ENCODE results near the gene GULP1. TPM values are rescaled to one million over a fixed set of nuclear protein-coding genes. Genes with fewer than 3 reads are reported as not detected.

GULP1 gene
- polyA plus RNA-seq, 1 donor from 2014 or later, result 10.2 TPM

- no peaks in the 10 kb centered on the region for H4K20me1 ChIP-seq (ENCODE audit: insufficient read depth)
- no peak for TF ChIP-seq EZH2 (IDR thresholded peaks at IDR 0.05; ENCODE audit: borderline replicate concordance, insufficient read depth, low read length, poor library complexity, severe bottlenecking)
- no peak for TF ChIP-seq MXI1 (conservative IDR thresholded peaks at IDR 0.05; ENCODE audit: poor library complexity, severe bottlenecking)
- TF ChIP-seq EP300 (conservative IDR thresholded peaks at IDR 0.05; ENCODE audit: poor library complexity, severe bottlenecking), result no peak
- TF ChIP-seq REST (IDR thresholded peaks at IDR 0.05; ENCODE audit: borderline replicate concordance), result no peak
- TF ChIP-seq POLR2AphosphoS5 (IDR thresholded peaks at IDR 0.05), result no peak
- TF ChIP-seq SMC3 (conservative IDR thresholded peaks at IDR 0.05; ENCODE audit: poor library complexity), result no peak
- TF ChIP-seq CTCF (IDR thresholded peaks at IDR 0.05; ENCODE audit: poor library complexity, severe bottlenecking), result no peak
- no peak for TF ChIP-seq TAF1 (IDR thresholded peaks at IDR 0.05; ENCODE audit: low read depth)
- no peak for TF ChIP-seq RAD21 (conservative IDR thresholded peaks at IDR 0.05)
- H3K27me3 ChIP-seq (ENCODE audit: insufficient read depth, low read depth, low read length), result no peaks in the 10 kb centered on the region
- H3K4me2 ChIP-seq (ENCODE audit: low read length), result no peak overlapping the region
- H2AFZ ChIP-seq (ENCODE audit: low read depth, low read length), result no peak overlapping the region
- no peaks in the 10 kb centered on the region for H3F3A ChIP-seq (ENCODE audit: insufficient read depth, low read length, poor library complexity, severe bottlenecking)
- H3K9ac ChIP-seq (ENCODE audit: low read length), result no peak overlapping the region
- H3K9me2 ChIP-seq (ENCODE audit: insufficient read depth, low read length), result no peaks in the 10 kb centered on the region
- no peaks in the 10 kb centered on the region for H3K9me3 ChIP-seq (ENCODE audit: low read length)
- no peaks in the 10 kb centered on the region for H3K79me2 ChIP-seq (replicated peaks; ENCODE audit: insufficient read depth, low read length)
- H3K27ac ChIP-seq (ENCODE audit: low read length), result no peak overlapping the region
- no peak overlapping the region for H3K4me3 ChIP-seq (ENCODE audit: low read length)
- H3K36me3 ChIP-seq (ENCODE audit: insufficient read depth, low read length), result no peaks in the 10 kb centered on the region
Observed at GRCh38 chr2:188631037-188631809, 339.5 kb downstream of the GULP1 start.

GRCh38 chr2:188634656-188635055 lies 343.0 kb downstream of the GULP1 start:
- H3K36me3 ChIP-seq (ENCODE audit: insufficient read depth, low read length), result no peaks in the 10 kb centered on the region
- no peak overlapping the region for H3K4me3 ChIP-seq (ENCODE audit: low read length)
- no peak overlapping the region for H2AFZ ChIP-seq (ENCODE audit: low read depth, low read length)
- no peak overlapping the region for H3K4me2 ChIP-seq (ENCODE audit: low read length)
- no peaks in the 10 kb centered on the region for H3K9me3 ChIP-seq (ENCODE audit: low read length)
- H3K27me3 ChIP-seq (ENCODE audit: insufficient read depth, low read depth, low read length), result no peaks in the 10 kb centered on the region
- TF ChIP-seq CTCF (IDR thresholded peaks at IDR 0.05; ENCODE audit: poor library complexity, severe bottlenecking) (no peak), MXI1 (conservative IDR thresholded peaks at IDR 0.05; ENCODE audit: poor library complexity, severe bottlenecking) (no peak), EP300 (conservative IDR thresholded peaks at IDR 0.05; ENCODE audit: poor library complexity, severe bottlenecking) (no peak), POLR2AphosphoS5 (IDR thresholded peaks at IDR 0.05) (no peak), SMC3 (conservative IDR thresholded peaks at IDR 0.05; ENCODE audit: poor library complexity) (no peak), RAD21 (conservative IDR thresholded peaks at IDR 0.05) (no peak), EZH2 (IDR thresholded peaks at IDR 0.05; ENCODE audit: borderline replicate concordance, insufficient read depth, low read length, poor library complexity, severe bottlenecking) (no peak), TAF1 (IDR thresholded peaks at IDR 0.05; ENCODE audit: low read depth) (no peak), REST (IDR thresholded peaks at IDR 0.05; ENCODE audit: borderline replicate concordance) (no peak)
- H3K9me2 ChIP-seq (ENCODE audit: insufficient read depth, low read length), result no peaks in the 10 kb centered on the region
- no peak overlapping the region for H3K9ac ChIP-seq (ENCODE audit: low read length)
- H3K79me2 ChIP-seq (replicated peaks; ENCODE audit: insufficient read depth, low read length), result no peaks in the 10 kb centered on the region
- H3F3A ChIP-seq (ENCODE audit: insufficient read depth, low read length, poor library complexity, severe bottlenecking), result no peaks in the 10 kb centered on the region
- no peak overlapping the region for H3K27ac ChIP-seq (ENCODE audit: low read length)
- H4K20me1 ChIP-seq (ENCODE audit: insufficient read depth), result no peaks in the 10 kb centered on the region

Data from neural cell (in vitro differentiated cells).